Neural cell (in vitro differentiated cells): ENCODE results near the gene CAPNS2. TPM values are rescaled to one million over a fixed set of nuclear protein-coding genes. Genes with fewer than 3 reads are reported as not detected.

Experiments
- H2AFZ ChIP-seq: fragments of 200-600, 300-800 bp; sonication (generic), shearing (Covaris generic); 2 replicates; pipeline ENCODE4 v1.6.0; 2014; ENCODE audit warnings: low read depth, mild to moderate bottlenecking, antibody characterized with exemption, low read length, moderate library complexity
- H3F3A ChIP-seq: fragments of 200-600 bp; shearing (Covaris generic); 2 replicates; pipeline ENCODE4 v1.6.1; 2016; ENCODE audit warnings: mild to moderate bottlenecking, moderate library complexity, mixed read lengths, antibody characterized with exemption, low read length; ENCODE audit not compliant: insufficient read depth, poor library complexity, severe bottlenecking
- H3K27ac ChIP-seq: fragments of 200-600, 300-800 bp; sonication (generic), shearing (Covaris generic); 2 replicates; pipeline ENCODE4 v1.5.1; 2014; ENCODE audit warnings: mild to moderate bottlenecking, low read length, moderate library complexity
- H3K27me3 ChIP-seq: fragments of 300-800, 200-600 bp; sonication (generic), shearing (Covaris generic); 2 replicates; pipeline ENCODE4 v1.6.0; 2014; ENCODE audit warnings: mild to moderate bottlenecking, low read depth, low read length, moderate library complexity; ENCODE audit not compliant: insufficient read depth
- H3K36me3 ChIP-seq: fragments of 300-800, 200-600 bp; sonication (generic), shearing (Covaris generic); 2 replicates; pipeline ENCODE4 v1.5.1; 2014; ENCODE audit warnings: mild to moderate bottlenecking, antibody characterized with exemption, low read length, moderate library complexity; ENCODE audit not compliant: insufficient read depth
- H3K4me2 ChIP-seq: fragments of 300-800, 200-600 bp; sonication (generic), shearing (Covaris generic); 2 replicates; pipeline ENCODE4 v1.6.0; 2014; ENCODE audit warnings: mild to moderate bottlenecking, low read length
- H3K4me3 ChIP-seq: fragments of 300-800, 200-600 bp; sonication (generic), shearing (Covaris generic); 2 replicates; pipeline ENCODE4 v1.5.1; 2014; ENCODE audit warnings: mild to moderate bottlenecking, low read length, moderate library complexity
- H3K79me2 ChIP-seq: fragments of 200-600 bp; shearing (Covaris generic); replicated peaks from 2 replicates; pipeline ENCODE4 v1.6.0; 2014; ENCODE audit warnings: mild to moderate bottlenecking, low read length, moderate library complexity; ENCODE audit not compliant: insufficient read depth
- H3K9ac ChIP-seq: fragments of 300-800, 200-600 bp; sonication (generic), shearing (Covaris generic); 2 replicates; pipeline ENCODE4 v1.6.1; 2016; ENCODE audit warnings: mild to moderate bottlenecking, low read length, mixed read lengths
- H3K9me2 ChIP-seq: fragments of 200-600 bp; shearing (Covaris generic); 2 replicates; pipeline ENCODE4 v1.6.1; 2016; ENCODE audit warnings: mild to moderate bottlenecking, low read length, mixed read lengths; ENCODE audit not compliant: insufficient read depth
- H3K9me3 ChIP-seq: fragments of 200-600, 300-800 bp; sonication (generic), shearing (Covaris generic); 2 replicates; pipeline ENCODE4 v1.6.1; 2016; ENCODE audit warnings: mild to moderate bottlenecking, mixed run types, low read length, moderate library complexity, mixed read lengths
- H4K20me1 ChIP-seq: fragments of 200-600 bp; shearing (Covaris generic); 2 replicates; pipeline ENCODE4 v1.6.1; 2016; ENCODE audit warnings: mild to moderate bottlenecking, mixed run types; ENCODE audit not compliant: insufficient read depth
- CTCF ChIP-seq: fragments of 450-650 bp; IDR thresholded peaks from 2 replicates; pipeline ENCODE4 v1.5.1; 2014; ENCODE audit warnings: antibody characterized with exemption, mild to moderate bottlenecking, moderate library complexity; ENCODE audit not compliant: poor library complexity, severe bottlenecking
- EP300 ChIP-seq: fragments of 450-650 bp; conservative IDR thresholded peaks from 2 replicates; pipeline ENCODE4 v1.6.1; 2014; ENCODE audit warnings: antibody characterized with exemption, mild to moderate bottlenecking, moderate library complexity; ENCODE audit not compliant: poor library complexity, severe bottlenecking
- EZH2 ChIP-seq: fragments of 200-600, 300-800 bp; shearing (Covaris generic), sonication (generic); IDR thresholded peaks from 2 replicates; pipeline ENCODE4 v1.6.1; 2014; ENCODE audit warnings: antibody characterized with exemption, low read length, borderline replicate concordance, mild to moderate bottlenecking; ENCODE audit not compliant: insufficient read depth, poor library complexity, severe bottlenecking
- MXI1 ChIP-seq: fragments of 450-650 bp; conservative IDR thresholded peaks from 2 replicates; pipeline ENCODE4 v1.6.1; 2014; ENCODE audit warnings: antibody characterized with exemption, mild to moderate bottlenecking; ENCODE audit not compliant: poor library complexity, severe bottlenecking
- POLR2AphosphoS5 ChIP-seq: IDR thresholded peaks from 2 replicates; pipeline ENCODE4 v1.6.1; 2012
- RAD21 ChIP-seq: fragments of 450-650 bp; conservative IDR thresholded peaks from 2 replicates; pipeline ENCODE4 v1.6.1; 2014; ENCODE audit warnings: antibody characterized with exemption, mild to moderate bottlenecking, moderate library complexity
- REST ChIP-seq: IDR thresholded peaks from 2 replicates; pipeline ENCODE4 v1.6.1; 2012; ENCODE audit warnings: borderline replicate concordance
- SMC3 ChIP-seq: fragments of 450-650 bp; conservative IDR thresholded peaks from 2 replicates; pipeline ENCODE4 v1.6.1; 2014; ENCODE audit warnings: antibody characterized with exemption, mild to moderate bottlenecking, moderate library complexity; ENCODE audit not compliant: poor library complexity
- TAF1 ChIP-seq: IDR thresholded peaks from 2 replicates; pipeline ENCODE4 v1.6.1; 2012; ENCODE audit warnings: low read depth
- polyA plus RNA-seq: library from polyadenylated mRNA; depleted of rRNA; stranded (reverse); fragments of >200 nt; gene quantifications from 2 replicates; pipeline ENCODE4 v1.2.3, GENCODE V29; 2014

CAPNS2 gene
- polyA plus RNA-seq, 1 donor from 2014 or later: not detected

- H3K9ac ChIP-seq: no peak overlapping the region
- no peak overlapping the region for H3K4me2 ChIP-seq
- TF ChIP-seq MXI1 (no peak), POLR2AphosphoS5 (no peak), SMC3 (no peak), TAF1 (no peak), RAD21 (no peak), CTCF (no peak), EP300 (no peak), EZH2 (no peak), REST (no peak)
Measured at GRCh38 chr16:55567382-55567781, 898 bp downstream of the CAPNS2 start.

GRCh38 chr16:55568207-55568606 lies 1.7 kb downstream of the CAPNS2 start:
- H3K9me3 ChIP-seq: no peaks in the 10 kb centered on the region
- H3K4me2 ChIP-seq: no peak overlapping the region
- H2AFZ ChIP-seq: no peak overlapping the region
- H3K79me2 ChIP-seq: no peaks in the 10 kb centered on the region
- TF ChIP-seq EZH2 (no peak), EP300 (no peak), REST (no peak), RAD21 (no peak), TAF1 (no peak), SMC3 (no peak), CTCF (no peak), POLR2AphosphoS5 (no peak), MXI1 (no peak)
- no peaks in the 10 kb centered on the region for H3F3A ChIP-seq
- no peak overlapping the region for H3K9ac ChIP-seq
- H3K36me3 ChIP-seq: no peaks in the 10 kb centered on the region
- no peak overlapping the region for H3K27ac ChIP-seq
- no peaks in the 10 kb centered on the region for H3K27me3 ChIP-seq
- no peak overlapping the region for H3K4me3 ChIP-seq
- H4K20me1 ChIP-seq: no peaks in the 10 kb centered on the region
- no peaks in the 10 kb centered on the region for H3K9me2 ChIP-seq

More at GRCh38 chr16:55567382-55567781, 898 bp downstream of the CAPNS2 start:
- Histone ChIP-seq H3K4me3 (no peak overlapping the region), H3K27me3 (no peaks in the 10 kb centered on the region), H3K9me2 (no peaks in the 10 kb centered on the region), H3K36me3 (no peaks in the 10 kb centered on the region), H3F3A (no peaks in the 10 kb centered on the region), H3K79me2 (no peaks in the 10 kb centered on the region), H4K20me1 (no peaks in the 10 kb centered on the region), H3K9me3 (no peaks in the 10 kb centered on the region), H3K27ac (no peak overlapping the region), H2AFZ (no peak overlapping the region)
